Loucy (cell line): ENCODE results near the gene MLIP.

Source experiments
- H2AFZ ChIP-seq: fragments of 200-600 bp; sonication (generic); 2 replicates; pipeline ENCODE4 v1.6.0; 2016; ENCODE audit warnings: antibody characterized with exemption, mild to moderate bottlenecking, low read length, moderate library complexity
- H3F3A ChIP-seq: fragments of 200-600 bp; 2 replicates; pipeline ENCODE4 v1.6.0; 2016; ENCODE audit warnings: antibody characterized with exemption, low read depth, mild to moderate bottlenecking
- H3K27me3 ChIP-seq: fragments of 200-600 bp; sonication (generic); 2 replicates; pipeline ENCODE4 v1.6.1; 2014; ENCODE audit warnings: low read length, mild to moderate bottlenecking; ENCODE audit not compliant: insufficient read depth, poor library complexity, severe bottlenecking
- H3K36me3 ChIP-seq: fragments of 200-600 bp; sonication (generic); 2 replicates; pipeline ENCODE4 v1.6.1; 2016; ENCODE audit warnings: low read length; ENCODE audit not compliant: insufficient read depth
- H3K4me1 ChIP-seq: fragments of 200-600 bp; sonication (generic); 2 replicates; pipeline ENCODE4 v1.5.1; 2014; ENCODE audit warnings: low read length, mild to moderate bottlenecking; ENCODE audit not compliant: insufficient read depth, poor library complexity, severe bottlenecking
- H3K4me2 ChIP-seq: fragments of 200-600 bp; sonication (generic); 2 replicates; pipeline ENCODE4 v1.6.0; 2014; ENCODE audit warnings: antibody characterized with exemption, low read length, low read depth, mild to moderate bottlenecking; ENCODE audit not compliant: poor library complexity, severe bottlenecking
- H3K4me3 ChIP-seq: fragments of 200-600 bp; sonication (generic); 2 replicates; pipeline ENCODE4 v1.5.1; 2014; ENCODE audit warnings: low read length, mild to moderate bottlenecking, mixed read lengths; ENCODE audit not compliant: poor library complexity, severe bottlenecking
- H3K79me2 ChIP-seq: fragments of 200-600 bp; sonication (generic); 2 replicates; pipeline ENCODE4 v1.6.1; 2014; ENCODE audit warnings: low read length; ENCODE audit not compliant: insufficient read depth
- H3K9ac ChIP-seq: fragments of 200-600 bp; sonication (generic); 2 replicates; pipeline ENCODE4 v1.6.0; 2014; ENCODE audit warnings: mild to moderate bottlenecking, low read depth, low read length, moderate library complexity; ENCODE audit not compliant: poor library complexity, severe bottlenecking
- H3K9me2 ChIP-seq: fragments of 200-600 bp; sonication (generic); replicated peaks from 2 replicates; pipeline ENCODE4 v1.6.1; 2016; ENCODE audit warnings: low read depth, low read length, mixed read lengths
- H3K9me3 ChIP-seq: fragments of 200-600 bp; sonication (generic); 2 replicates; pipeline ENCODE4 v1.6.1; 2014; ENCODE audit warnings: mild to moderate bottlenecking, antibody characterized with exemption, low read length, low read depth; ENCODE audit not compliant: insufficient read depth
- H4K20me1 ChIP-seq: fragments of 200-600 bp; sonication (generic); 2 replicates; pipeline ENCODE4 v1.6.0; 2014; ENCODE audit warnings: antibody characterized with exemption, low read length, mild to moderate bottlenecking; ENCODE audit not compliant: insufficient read depth, poor library complexity, severe bottlenecking
- EZH2phosphoT487 ChIP-seq: fragments of 200-600 bp; IDR thresholded peaks from 2 replicates; pipeline ENCODE4 v1.6.1; 2018; ENCODE audit warnings: antibody characterized with exemption, mild to moderate bottlenecking, moderate library complexity, borderline replicate concordance
- TF ChIP-seq, protein P1 (sequence below): fragments of 200-600 bp; sonication (generic); conservative IDR thresholded peaks from 2 replicates; pipeline ENCODE4 v1.5.1; 2014; ENCODE audit warnings: mild to moderate bottlenecking, antibody characterized with exemption, low read length

Gene MLIP

DNA sequence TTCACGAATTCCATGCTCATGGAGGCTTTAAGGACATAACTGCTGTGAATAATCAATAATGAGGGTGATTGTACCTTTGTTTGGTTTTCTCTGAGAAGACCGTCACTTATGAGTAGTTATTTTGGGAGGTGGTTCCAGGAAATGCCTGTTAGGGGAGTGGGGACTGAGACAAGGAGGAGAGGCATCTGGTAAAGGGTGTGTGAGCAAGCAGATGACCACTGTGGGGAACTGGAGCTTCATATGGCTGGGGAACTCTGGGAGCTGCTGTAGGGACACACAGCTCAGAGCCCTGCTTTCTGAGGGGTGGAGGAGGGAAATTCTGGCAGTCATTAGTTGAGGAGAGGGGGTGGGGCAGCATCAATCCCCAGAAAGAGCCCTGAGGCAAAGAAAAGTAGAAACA is 125.7 kb downstream of the MLIP start:
- H2AFZ ChIP-seq, result no peak overlapping the region
- no peak overlapping the region for H3K4me2 ChIP-seq
- H3K9me3 ChIP-seq, result no peaks in the 10 kb centered on the region
- H3K79me2 ChIP-seq, result no peaks in the 10 kb centered on the region
- H4K20me1 ChIP-seq, result no peaks in the 10 kb centered on the region
- H3F3A ChIP-seq, result no peaks in the 10 kb centered on the region
- H3K4me3 ChIP-seq, result no peak overlapping the region
- no peaks in the 10 kb centered on the region for H3K4me1 ChIP-seq
- TF ChIP-seq, protein P1, sequence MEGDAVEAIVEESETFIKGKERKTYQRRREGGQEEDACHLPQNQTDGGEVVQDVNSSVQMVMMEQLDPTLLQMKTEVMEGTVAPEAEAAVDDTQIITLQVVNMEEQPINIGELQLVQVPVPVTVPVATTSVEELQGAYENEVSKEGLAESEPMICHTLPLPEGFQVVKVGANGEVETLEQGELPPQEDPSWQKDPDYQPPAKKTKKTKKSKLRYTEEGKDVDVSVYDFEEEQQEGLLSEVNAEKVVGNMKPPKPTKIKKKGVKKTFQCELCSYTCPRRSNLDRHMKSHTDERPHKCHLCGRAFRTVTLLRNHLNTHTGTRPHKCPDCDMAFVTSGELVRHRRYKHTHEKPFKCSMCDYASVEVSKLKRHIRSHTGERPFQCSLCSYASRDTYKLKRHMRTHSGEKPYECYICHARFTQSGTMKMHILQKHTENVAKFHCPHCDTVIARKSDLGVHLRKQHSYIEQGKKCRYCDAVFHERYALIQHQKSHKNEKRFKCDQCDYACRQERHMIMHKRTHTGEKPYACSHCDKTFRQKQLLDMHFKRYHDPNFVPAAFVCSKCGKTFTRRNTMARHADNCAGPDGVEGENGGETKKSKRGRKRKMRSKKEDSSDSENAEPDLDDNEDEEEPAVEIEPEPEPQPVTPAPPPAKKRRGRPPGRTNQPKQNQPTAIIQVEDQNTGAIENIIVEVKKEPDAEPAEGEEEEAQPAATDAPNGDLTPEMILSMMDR, result no peak
- TF ChIP-seq EZH2phosphoT487, result no peak
- H3K36me3 ChIP-seq, result no peaks in the 10 kb centered on the region
- no peak overlapping the region for H3K9ac ChIP-seq
- H3K9me2 ChIP-seq, result no peaks in the 10 kb centered on the region
- H3K27me3 ChIP-seq, result no peaks in the 10 kb centered on the region

- no peaks in the 10 kb centered on the region for H3F3A ChIP-seq
- no peaks in the 10 kb centered on the region for H3K9me2 ChIP-seq
- peak overlapping the region; percentile 55 for H2AFZ ChIP-seq
- H3K79me2 ChIP-seq, result no peaks in the 10 kb centered on the region
- no peaks in the 10 kb centered on the region for H3K4me1 ChIP-seq
- H3K9me3 ChIP-seq, result no peaks in the 10 kb centered on the region
- no peak overlapping the region for H3K9ac ChIP-seq
- no peak overlapping the region for H3K4me3 ChIP-seq
- TF ChIP-seq, protein P1, result no peak
- TF ChIP-seq EZH2phosphoT487, result no peak
- H3K27me3 ChIP-seq, result no peaks in the 10 kb centered on the region
- H3K4me2 ChIP-seq, result no peak overlapping the region
- no peaks in the 10 kb centered on the region for H4K20me1 ChIP-seq
- H3K36me3 ChIP-seq, result no peaks in the 10 kb centered on the region
These were observed 127.2 kb downstream of the MLIP start for GRCh38 chr6:54238396-54238795.

DNA sequence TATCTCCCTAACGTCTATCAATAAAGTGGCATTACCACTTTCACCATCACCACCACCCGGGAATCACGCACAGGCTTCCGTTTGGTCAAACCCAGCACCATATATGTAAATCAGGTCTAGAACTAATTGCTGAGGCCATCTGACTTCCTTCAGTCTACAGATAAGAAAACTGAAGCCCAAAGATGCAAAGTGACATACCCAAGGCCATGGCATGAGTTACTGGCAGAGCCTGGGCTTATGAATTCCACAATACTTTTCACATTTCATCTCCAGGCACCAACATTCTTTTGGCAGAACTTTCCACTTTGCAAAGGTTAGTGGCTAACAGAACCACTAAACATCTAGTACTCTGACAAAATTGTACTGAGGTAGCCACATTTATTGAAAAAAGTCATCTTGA is 132.5 kb downstream of the MLIP start:
- H3K27me3 ChIP-seq, result no peaks in the 10 kb centered on the region
- no peaks in the 10 kb centered on the region for H3K36me3 ChIP-seq
- H4K20me1 ChIP-seq, result no peaks in the 10 kb centered on the region
- H3K4me1 ChIP-seq, result peaks cover 12% of the 10 kb centered on the region
- no peaks in the 10 kb centered on the region for H3K79me2 ChIP-seq
- no peaks in the 10 kb centered on the region for H3K9me2 ChIP-seq
- H3K9me3 ChIP-seq, result no peaks in the 10 kb centered on the region
- H3K4me3 ChIP-seq, result no peak overlapping the region
- H3K9ac ChIP-seq, result no peak overlapping the region
- peak overlapping the region; percentile 66; the same call in 1 of the 2 replicates for H2AFZ ChIP-seq
- H3F3A ChIP-seq, result no peaks in the 10 kb centered on the region
- TF ChIP-seq, protein P1, result no peak
- TF ChIP-seq EZH2phosphoT487, result no peak
- H3K4me2 ChIP-seq, result no peak overlapping the region
